ENCODE results near the gene PDGFRB. TPM values are rescaled to one million over a fixed set of nuclear protein-coding genes. Genes with fewer than 3 reads are reported as not detected.

The PDGFRB gene
- polyA plus RNA-seq, 2 of the 4 experiments (the other 2 are of a cell fraction): 0.22 TPM

DNA sequence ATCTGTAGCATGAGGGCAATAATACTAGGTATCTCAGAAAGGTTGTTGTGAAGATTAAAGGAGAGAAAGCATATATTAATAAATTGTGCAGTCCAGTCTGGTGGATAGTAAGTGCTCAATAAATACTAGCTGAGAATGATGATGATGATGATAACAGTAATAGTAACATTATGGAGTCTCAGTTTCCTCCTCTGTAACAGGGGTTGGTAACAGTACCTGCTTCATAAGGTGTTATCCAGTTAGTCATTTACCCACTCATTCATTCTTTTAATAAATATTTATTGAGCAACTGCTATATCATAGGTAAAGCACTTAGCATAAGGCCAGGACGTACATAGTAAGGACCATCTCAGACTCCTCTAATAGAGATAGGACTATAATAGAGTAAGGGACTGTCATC, 41.8 kb upstream of the PDGFRB start:
- no peak overlapping the region for H3K4me2 ChIP-seq
- TF ChIP-seq RAD21 (conservative IDR thresholded peaks at IDR 0.05 in 1 of 2, IDR thresholded peaks at IDR 0.05 in 1 of 2): no peak
- no peak for TF ChIP-seq POLR2AphosphoS2 (conservative IDR thresholded peaks at IDR 0.05; ENCODE audit: low read length)
- TF ChIP-seq SREBF2 (IDR thresholded peaks at IDR 0.05): no peak
- no peak for TF ChIP-seq NFE2L2 (conservative IDR thresholded peaks at IDR 0.05; ENCODE audit: low read length)
- TF ChIP-seq CHD4 (IDR thresholded peaks at IDR 0.05; ENCODE audit: borderline replicate concordance): no peak
- no peak for TF ChIP-seq FOSB (CRISPR knock-in tag; IDR thresholded peaks at IDR 0.05)
- no peak for TF ChIP-seq POLR2A (IDR thresholded peaks at IDR 0.05; ENCODE audit: low read length)
- TF ChIP-seq, protein P1, sequence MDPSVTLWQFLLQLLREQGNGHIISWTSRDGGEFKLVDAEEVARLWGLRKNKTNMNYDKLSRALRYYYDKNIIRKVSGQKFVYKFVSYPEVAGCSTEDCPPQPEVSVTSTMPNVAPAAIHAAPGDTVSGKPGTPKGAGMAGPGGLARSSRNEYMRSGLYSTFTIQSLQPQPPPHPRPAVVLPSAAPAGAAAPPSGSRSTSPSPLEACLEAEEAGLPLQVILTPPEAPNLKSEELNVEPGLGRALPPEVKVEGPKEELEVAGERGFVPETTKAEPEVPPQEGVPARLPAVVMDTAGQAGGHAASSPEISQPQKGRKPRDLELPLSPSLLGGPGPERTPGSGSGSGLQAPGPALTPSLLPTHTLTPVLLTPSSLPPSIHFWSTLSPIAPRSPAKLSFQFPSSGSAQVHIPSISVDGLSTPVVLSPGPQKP (IDR thresholded peaks at IDR 0.05; ENCODE audit: low read depth, low read length): no peak
- no peak for TF ChIP-seq CBX2 (IDR thresholded peaks at IDR 0.05; ENCODE audit: borderline replicate concordance, low read depth)
- TF ChIP-seq, protein P2, sequence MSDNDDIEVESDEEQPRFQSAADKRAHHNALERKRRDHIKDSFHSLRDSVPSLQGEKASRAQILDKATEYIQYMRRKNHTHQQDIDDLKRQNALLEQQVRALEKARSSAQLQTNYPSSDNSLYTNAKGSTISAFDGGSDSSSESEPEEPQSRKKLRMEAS (IDR thresholded peaks at IDR 0.05): no peak
- no peak for TF ChIP-seq NR3C1 (IDR thresholded peaks at IDR 0.05)
- TF ChIP-seq ZFP36 (IDR thresholded peaks at IDR 0.05; ENCODE audit: borderline replicate concordance, partially characterized antibody): no peak
- no peak for TF ChIP-seq ESRRA (IDR thresholded peaks at IDR 0.05; ENCODE audit: borderline replicate concordance, low read length)
- TF ChIP-seq, protein P3, sequence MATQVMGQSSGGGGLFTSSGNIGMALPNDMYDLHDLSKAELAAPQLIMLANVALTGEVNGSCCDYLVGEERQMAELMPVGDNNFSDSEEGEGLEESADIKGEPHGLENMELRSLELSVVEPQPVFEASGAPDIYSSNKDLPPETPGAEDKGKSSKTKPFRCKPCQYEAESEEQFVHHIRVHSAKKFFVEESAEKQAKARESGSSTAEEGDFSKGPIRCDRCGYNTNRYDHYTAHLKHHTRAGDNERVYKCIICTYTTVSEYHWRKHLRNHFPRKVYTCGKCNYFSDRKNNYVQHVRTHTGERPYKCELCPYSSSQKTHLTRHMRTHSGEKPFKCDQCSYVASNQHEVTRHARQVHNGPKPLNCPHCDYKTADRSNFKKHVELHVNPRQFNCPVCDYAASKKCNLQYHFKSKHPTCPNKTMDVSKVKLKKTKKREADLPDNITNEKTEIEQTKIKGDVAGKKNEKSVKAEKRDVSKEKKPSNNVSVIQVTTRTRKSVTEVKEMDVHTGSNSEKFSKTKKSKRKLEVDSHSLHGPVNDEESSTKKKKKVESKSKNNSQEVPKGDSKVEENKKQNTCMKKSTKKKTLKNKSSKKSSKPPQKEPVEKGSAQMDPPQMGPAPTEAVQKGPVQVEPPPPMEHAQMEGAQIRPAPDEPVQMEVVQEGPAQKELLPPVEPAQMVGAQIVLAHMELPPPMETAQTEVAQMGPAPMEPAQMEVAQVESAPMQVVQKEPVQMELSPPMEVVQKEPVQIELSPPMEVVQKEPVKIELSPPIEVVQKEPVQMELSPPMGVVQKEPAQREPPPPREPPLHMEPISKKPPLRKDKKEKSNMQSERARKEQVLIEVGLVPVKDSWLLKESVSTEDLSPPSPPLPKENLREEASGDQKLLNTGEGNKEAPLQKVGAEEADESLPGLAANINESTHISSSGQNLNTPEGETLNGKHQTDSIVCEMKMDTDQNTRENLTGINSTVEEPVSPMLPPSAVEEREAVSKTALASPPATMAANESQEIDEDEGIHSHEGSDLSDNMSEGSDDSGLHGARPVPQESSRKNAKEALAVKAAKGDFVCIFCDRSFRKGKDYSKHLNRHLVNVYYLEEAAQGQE (IDR thresholded peaks at IDR 0.05): no peak
- no peak for TF ChIP-seq HEYL (CRISPR knock-in tag; IDR thresholded peaks at IDR 0.05)
- no peak for TF ChIP-seq CEBPB (IDR thresholded peaks at IDR 0.05)
- no peak overlapping the region for H3K27ac ChIP-seq
- POLR2A ChIA-PET: no interaction called here
- no peak for FAIRE-seq
- DNase-seq (ENCODE audit: low read depth in 1 of 2, low spot score in 1 of 2): no peak
- no peak for ATAC-seq
- CTCF ChIA-PET: interaction anchor here (0.8 to 3.4 kb wide), 5 partner anchors 13 to 54 kb away, joined by 3 to 13 read pairs (median 5); no protein-coding TSS in a partner anchor
- H3K4me1 ChIP-seq: no peaks in the 10 kb centered on the region
- H3K4me3 ChIP-seq: no peak overlapping the region
- WGBS (ENCODE audit: missing lambda C conversion rate): 47% methylated on average over 1 of the region's 1 CpG
- no peaks in the 10 kb centered on the region for H3K9me3 ChIP-seq

DNA sequence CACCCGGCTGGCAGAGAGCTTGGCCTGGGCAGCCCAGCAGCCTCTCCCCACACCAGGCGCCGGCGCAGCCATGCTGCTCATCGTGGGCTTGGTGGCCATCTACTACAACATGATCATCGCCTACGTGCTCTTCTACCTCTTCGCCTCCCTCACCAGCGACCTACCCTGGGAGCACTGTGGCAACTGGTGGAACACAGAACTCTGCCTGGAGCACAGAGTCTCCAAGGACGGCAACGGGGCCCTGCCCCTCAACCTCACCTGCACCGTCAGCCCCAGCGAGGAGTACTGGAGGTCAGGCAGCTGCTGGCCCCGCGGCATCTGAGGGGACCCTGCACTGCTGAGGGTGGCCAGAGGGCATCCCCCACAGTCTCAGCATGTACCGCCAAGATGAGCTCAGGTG, 41.3 kb upstream of the PDGFRB start:
- ChIA-PET CTCF (interaction anchor here (0.8 to 3.4 kb wide), 5 partner anchors 15 to 54 kb away, joined by 3 to 13 read pairs (median 3); no protein-coding TSS in a partner anchor), POLR2A (no interaction called here)
- Histone ChIP-seq H3K9me3 (no peaks in the 10 kb centered on the region), H3K4me1 (no peaks in the 10 kb centered on the region), H3K27ac (no peak overlapping the region), H3K4me2 (no peak overlapping the region), H3K4me3 (no peak overlapping the region)
- 68% methylated on average over 15 of the region's 16 CpGs for WGBS (ENCODE audit: missing lambda C conversion rate)
- ATAC-seq: no peak
- no peak for DNase-seq (ENCODE audit: low read depth in 1 of 2, low spot score in 1 of 2)
- FAIRE-seq: no peak
- no peak for TF ChIP-seq JUNB (IDR thresholded peaks at IDR 0.05)
- no peak for TF ChIP-seq FOXS1 (CRISPR knock-in tag; IDR thresholded peaks at IDR 0.05)
- no peak for TF ChIP-seq MAZ (IDR thresholded peaks at IDR 0.05; ENCODE audit: borderline replicate concordance, low read depth, low read length)
- TF ChIP-seq TP53 (CRISPR knock-in tag; IDR thresholded peaks at IDR 0.05): no peak
- TF ChIP-seq RFX5 (IDR thresholded peaks at IDR 0.05): no peak
- no peak for TF ChIP-seq NR3C1 (IDR thresholded peaks at IDR 0.05)
- TF ChIP-seq, protein P4, sequence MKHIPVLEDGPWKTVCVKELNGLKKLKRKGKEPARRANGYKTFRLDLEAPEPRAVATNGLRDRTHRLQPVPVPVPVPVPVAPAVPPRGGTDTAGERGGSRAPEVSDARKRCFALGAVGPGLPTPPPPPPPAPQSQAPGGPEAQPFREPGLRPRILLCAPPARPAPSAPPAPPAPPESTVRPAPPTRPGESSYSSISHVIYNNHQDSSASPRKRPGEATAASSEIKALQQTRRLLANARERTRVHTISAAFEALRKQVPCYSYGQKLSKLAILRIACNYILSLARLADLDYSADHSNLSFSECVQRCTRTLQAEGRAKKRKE (CRISPR knock-in tag; IDR thresholded peaks at IDR 0.05; ENCODE audit: low read depth): no peak
- TF ChIP-seq MYC (IDR thresholded peaks at IDR 0.05; ENCODE audit: borderline replicate concordance, low read length): no peak
- no peak for TF ChIP-seq PHF8 (IDR thresholded peaks at IDR 0.05; ENCODE audit: borderline replicate concordance, low read depth)
- no peak for TF ChIP-seq CBX2 (IDR thresholded peaks at IDR 0.05; ENCODE audit: borderline replicate concordance, low read depth)
- TF ChIP-seq SMC3 (IDR thresholded peaks at IDR 0.05): no peak
- TF ChIP-seq RARB (CRISPR knock-in tag; IDR thresholded peaks at IDR 0.05): no peak
- TF ChIP-seq, protein P2 (IDR thresholded peaks at IDR 0.05): no peak
- TF ChIP-seq HDAC2 (IDR thresholded peaks at IDR 0.05): no peak
- TF ChIP-seq ZFP36 (IDR thresholded peaks at IDR 0.05; ENCODE audit: borderline replicate concordance, partially characterized antibody): no peak
- no peak for TF ChIP-seq GATA3 (IDR thresholded peaks at IDR 0.05; ENCODE audit: borderline replicate concordance)
- no peak for TF ChIP-seq FOSB (CRISPR knock-in tag; IDR thresholded peaks at IDR 0.05)
- TF ChIP-seq ZSCAN20 (CRISPR knock-in tag; IDR thresholded peaks at IDR 0.05): no peak
- TF ChIP-seq, protein P3 (IDR thresholded peaks at IDR 0.05): no peak

All from A549 (cell line).